GM19463 (cell line): ENCODE measurements around the gene IFNA16.
"Not testable (repeated sequence)": the region's sequence is repeated elsewhere in the genome, so short reads cannot be mapped to it uniquely, and the experiment has no call there.

Experiments
- ATAC-seq: cut with Tn5 transposase; IDR thresholded peaks from one replicate; pipeline ENCODE4 v1.9.1; 2021; ENCODE audit warnings: mild to moderate bottlenecking, moderate library complexity; ENCODE audit not compliant: unreplicated experiment

Gene IFNA16

GRCh38 chr9:21217211-21217610 lies at the start of gene IFNA16:
Gene IFNA16, minus strand, starts transcription at chr9:21217311. Its CDS starts 6 bp downstream, at chr9:21217305.
- ATAC-seq: not testable (repeated sequence)

DNA sequence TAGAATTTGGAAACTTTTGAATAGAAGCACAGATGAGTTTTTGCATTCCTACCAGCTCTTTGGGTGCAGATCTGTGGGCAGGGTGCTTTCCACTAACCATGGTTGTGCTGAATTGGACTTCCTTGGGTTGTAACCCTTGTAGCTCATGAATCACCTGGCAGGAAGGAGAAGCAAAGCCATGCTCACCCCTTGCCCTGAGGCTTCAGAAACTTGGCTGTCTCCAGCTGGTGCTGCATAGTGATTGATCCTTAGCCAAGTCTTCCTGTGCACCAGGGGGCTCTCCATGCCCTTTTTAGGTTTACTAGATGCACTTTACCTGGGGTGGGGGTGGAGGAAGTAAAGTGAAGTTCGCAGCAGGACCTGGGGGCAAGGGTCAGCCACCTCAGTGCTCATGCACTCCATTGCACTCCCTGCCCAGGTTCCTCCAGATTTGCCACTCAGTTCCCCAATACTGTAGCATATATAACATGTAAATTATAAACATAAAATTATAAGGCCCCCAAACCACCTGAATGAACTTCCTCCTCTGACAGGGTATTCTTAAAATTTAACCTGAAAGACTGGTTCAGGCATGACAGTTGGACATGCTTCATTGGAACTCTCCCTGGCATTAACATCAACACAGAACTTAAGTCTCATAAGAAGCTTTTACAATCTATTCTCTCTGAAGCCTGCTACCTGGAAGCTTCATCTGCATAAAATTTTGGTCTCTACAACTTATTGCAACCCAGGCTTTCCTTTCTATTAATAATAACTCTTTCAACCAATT lies 48.5 kb upstream of the IFNA16 start:
- ATAC-seq: peak; percentile 53

GRCh38 chr9:21255538-21256212 lies 38.6 kb upstream of the IFNA16 start:
- peak; percentile 46 for ATAC-seq

DNA sequence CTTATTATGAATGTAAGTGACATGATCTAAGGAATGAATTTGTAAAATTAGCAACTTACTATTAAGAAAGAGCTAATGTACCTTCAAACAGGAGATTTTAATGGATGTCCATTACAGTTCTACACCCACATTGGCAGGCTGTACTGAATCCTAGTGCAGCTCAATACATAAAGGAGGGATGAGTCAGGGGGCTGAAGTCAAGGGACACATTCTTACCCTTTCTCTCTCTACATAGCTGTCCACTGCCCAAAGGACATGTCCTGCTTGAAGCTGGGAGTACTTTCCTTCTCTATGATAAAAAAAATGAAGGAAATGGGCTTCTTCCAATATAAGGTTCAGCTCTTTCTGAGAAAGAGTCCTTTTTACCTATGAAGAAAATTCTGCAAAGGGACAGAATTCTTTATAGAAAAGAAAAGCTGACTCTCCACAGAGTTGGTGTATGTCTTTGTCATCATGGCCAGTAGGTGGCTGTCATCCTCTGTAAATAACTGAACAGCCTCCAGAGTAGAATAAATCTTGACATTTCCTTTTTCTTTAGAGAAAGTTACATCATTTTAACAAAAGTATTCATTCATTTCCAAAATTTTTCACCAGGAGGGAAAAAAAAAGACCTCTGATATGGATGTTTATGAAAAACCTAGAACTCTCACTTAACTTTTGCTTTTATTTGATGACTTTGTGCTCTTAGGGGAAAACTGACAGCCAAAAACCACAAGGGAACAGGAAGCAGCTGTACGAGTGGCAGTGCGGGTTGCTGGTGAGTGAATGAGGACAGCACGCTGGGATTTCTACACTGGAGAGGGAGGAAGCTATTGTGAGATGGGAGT lies 35.8 kb upstream of the IFNA16 start:
- peak; percentile 67 for ATAC-seq

DNA sequence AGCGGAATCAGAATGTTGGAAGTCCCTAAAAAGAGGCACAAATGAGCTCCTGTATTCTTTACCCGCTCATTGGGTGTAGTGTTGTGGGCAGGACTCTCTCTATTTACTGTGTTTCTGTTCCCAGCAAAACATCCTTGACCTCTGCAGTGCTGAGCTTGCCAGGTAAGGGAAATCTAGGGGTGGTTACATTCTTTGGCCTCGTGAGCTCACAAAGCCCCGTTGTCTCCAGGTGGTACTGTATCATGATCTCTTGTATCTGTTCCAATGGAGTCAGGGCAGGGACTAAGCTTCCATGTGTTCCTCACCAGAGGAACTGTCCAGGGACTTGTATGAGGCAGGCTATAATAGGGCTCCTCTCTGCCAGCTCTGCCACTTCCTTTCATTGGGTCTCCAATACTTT lies 34.5 kb upstream of the IFNA16 start:
- ATAC-seq: no peak

GRCh38 chr9:21251190-21251589 lies 34.1 kb upstream of the IFNA16 start:
- ATAC-seq: no peak

DNA sequence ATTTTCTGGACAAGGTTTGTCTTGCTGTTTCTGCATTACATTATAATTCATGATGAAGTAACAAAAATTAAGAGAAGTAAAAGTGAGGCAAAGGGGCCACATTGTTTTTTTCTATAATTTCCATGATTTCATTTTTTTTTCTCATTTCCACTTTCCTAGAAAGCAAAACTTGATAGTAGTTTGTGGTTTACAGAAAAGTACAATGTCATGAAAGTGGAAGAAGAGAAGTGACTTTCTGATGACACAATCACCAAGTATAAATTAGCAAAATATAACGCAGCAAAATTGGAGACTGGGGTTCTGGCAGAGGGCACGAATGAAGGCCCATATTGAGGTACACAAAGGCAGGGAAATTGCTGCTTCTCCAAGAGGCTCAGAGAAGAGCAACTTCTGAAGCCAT lies 27.7 kb upstream of the IFNA16 start:
- ATAC-seq: no peak

DNA sequence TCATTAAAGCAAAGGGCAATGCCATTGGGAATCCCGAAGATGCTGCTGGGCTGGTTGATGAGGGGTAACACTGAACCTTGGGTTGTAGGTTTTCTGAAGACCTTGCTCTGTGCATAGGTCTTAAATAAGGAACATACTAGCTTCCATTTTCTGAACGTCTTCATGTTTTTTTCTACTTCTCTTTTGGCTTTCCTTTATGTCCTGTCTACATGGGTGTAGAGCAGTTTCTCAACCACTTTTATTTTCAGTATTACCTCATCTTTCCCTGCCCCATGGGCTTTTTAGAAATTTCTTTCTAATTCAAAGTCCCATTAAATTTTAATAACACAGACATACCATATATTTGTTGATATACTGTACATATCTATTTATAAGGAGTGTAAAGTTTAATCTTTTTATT lies 22.8 kb upstream of the IFNA16 start, which contains the start of gene IFNA14:
Gene IFNA14 (minus strand): TSS at position 95 of the 400 bp plus-strand sequence. CDS start 70 bp downstream, at position 25.
- ATAC-seq: no peak

DNA sequence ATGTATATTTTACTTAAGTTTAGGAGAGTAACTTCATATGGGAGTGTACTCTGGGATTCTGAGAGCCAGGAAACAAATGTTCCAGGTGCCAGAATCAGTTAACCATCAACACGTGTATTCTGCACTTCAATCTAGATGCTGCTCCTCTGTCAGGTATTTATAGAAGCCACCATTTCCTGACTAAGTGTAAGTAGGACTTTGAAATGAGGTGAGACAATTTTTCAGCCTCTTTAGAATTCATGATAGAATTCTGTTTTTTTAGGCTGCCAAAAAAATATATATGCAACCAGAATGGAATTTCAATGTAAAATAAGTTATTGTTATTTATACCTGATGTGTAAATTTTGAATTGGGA lies 19.2 kb upstream of the IFNA16 start:
- ATAC-seq: not testable (repeated sequence)

DNA sequence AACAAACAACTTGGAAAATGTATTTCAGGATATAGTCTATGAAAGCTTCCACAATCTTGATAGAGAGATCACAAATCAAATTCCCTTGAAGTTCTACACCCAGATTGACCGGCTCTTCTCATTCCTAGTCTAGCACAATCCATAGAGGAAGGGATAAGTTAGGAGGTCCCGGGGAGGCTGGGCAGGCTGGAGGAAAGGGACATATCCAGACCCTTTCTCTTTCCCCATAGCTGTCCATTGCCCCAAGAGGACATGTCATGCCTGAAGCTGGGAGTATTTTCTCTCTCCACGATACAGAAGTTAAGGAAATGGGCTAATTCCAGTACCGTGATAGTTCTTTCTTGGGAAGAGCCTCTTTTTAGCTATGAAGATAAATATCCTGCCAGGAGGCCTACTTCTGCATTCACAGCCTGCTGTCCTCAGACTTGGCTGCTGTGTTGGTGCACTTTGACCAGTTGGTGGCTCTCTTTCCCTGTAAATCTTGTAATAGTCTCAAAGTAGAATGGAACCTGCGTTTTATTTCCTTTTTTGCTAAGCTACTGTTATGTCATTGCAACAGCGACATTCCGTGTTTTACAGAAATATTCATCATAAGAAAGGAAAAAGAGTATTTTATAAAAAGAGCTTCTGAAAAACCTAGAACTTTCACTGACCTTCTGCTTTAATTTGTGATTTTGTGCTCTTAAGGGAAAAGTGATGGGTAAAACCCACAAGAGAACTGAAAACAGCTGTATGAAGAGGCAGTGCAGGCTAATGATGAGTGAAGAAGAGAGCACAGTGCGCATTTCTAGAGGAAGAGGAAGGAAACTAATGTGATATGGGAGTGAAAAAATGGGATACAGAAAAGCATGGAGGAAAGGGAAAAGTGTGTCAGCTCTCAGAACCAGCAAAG lies 18.6 kb upstream of the IFNA16 start:
- ATAC-seq: peak; percentile 81

GRCh38 chr9:21234153-21234687 lies 17.1 kb upstream of the IFNA16 start:
- no peak for ATAC-seq

DNA sequence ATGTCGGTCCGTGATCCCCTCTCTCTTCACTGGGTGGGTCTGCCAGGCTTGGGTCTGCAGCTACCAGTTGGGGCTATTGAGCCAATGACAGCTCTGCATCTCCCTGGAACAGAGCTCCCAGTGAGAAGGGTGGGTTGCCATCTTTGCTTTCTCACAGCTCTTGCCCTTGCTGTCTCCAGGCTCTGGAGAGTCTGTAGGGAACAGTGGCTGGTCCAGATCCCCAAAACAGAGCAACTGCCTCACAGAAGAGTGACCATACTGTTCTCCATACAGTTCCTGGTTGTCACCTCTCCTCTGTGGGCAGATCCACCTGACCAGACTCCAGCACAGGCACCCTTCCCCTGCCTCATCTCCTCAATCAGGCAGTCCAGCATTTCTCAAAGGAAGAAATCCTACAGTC lies 16.1 kb upstream of the IFNA16 start:
- no peak for ATAC-seq

DNA sequence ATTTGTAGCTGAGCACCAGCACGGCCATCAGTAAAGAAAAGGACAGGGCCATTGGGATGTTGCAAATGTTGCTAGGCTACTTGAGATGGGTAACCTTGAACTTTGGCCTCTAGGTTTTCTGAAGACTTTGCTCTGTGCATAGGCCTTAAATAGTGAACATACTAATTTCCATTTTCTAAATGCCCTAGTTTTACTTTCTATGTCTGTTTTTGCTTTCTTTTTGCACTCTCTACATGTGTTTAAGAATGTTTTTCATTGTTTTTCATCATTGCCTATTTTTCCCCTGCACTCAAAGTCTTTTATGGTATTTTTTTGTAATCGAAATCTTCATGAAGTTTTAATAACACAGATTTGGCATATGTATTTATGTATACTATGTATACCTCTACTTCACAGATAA lies 11.0 kb upstream of the IFNA16 start, which contains the start of gene IFNA17:
Gene IFNA17 (minus strand): TSS at position 101 of the 400 bp plus-strand sequence. CDS start 49 bp downstream, at position 52.
- ATAC-seq: no peak

- peak; percentile 78 for ATAC-seq
These were observed 3.4 kb downstream of the IFNA16 start for GRCh38 chr9:21213411-21214326.

- ATAC-seq: not testable (repeated sequence)
These were observed 5.0 kb downstream of the IFNA16 start for GRCh38 chr9:21212160-21212559.

DNA sequence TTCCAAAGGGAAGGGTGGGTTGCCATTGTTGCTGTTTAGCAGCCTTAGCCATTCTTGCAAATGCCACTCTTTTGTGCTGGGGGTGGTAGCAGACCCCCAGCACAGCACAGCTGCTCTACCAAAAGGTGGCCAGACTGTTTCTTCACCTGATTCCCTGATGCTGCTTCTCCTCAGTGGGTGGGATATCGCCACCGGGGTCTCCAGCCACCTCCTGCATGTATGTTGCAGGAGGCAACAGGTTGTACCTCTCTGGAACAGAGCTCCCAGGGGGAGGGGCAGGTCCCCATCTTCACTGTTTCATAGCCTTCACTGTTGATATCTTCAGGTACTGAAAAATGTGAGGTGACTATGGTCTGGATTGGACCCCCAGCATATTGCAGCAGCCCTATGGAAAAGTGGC lies 6.3 kb downstream of the IFNA16 start:
- ATAC-seq: not testable (repeated sequence)

- ATAC-seq: no peak
These were observed 6.8 kb downstream of the IFNA16 start for GRCh38 chr9:21210311-21210710.

DNA sequence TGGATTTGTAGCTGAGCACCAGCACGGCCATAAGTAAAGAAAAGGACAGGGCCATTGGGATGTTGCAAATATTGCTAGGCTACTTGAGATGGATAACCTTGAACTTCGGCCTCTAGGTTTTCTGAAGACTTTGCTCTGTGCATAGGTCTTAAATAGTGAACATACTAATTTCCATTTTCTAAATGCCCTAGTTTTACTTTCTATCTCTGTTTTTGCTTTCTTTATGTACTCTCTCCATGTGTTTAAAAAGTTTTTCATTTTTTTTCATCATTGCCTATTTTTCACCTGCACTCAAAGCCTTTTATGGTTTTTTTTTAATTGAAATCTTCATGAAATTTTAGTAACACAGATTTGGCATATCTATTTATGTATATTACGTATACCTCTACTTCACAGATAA lies 10.1 kb downstream of the IFNA16 start, which contains the start of gene IFNA10:
Gene IFNA10 (minus strand): TSS at position 101 of the 400 bp plus-strand sequence. CDS start 46 bp downstream, at position 55.
- ATAC-seq: not testable (repeated sequence)

DNA sequence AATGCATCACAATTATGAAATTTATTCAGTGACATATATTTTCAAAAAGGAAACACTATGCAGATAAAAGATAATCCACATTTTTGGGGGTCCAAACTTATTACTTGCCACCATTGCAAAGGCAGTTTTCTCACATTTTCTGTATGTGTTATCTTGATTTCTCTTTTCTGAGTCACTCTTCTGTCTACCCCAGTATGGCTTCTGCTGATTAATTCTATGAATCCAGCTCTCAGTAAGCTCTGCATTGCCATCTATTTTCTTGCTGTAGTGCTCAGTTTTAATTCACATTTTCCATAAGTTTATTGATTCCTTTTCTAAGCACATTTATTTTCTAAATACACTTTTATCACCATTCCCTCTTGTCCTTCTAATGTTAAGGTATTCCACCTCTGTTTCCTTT lies 11.9 kb downstream of the IFNA16 start:
- ATAC-seq: no peak
